GM10248 (cell line): Measurements from ENCODE around the gene MCFD2.

Experiments
- CTCF ChIA-PET: fragments of 300-600 bp; sonication (Branson Sonifier 250); formaldehyde crosslinking; extraction: SDS; loops from one replicate; lab custom pipeline; 2021; ENCODE audit warnings: antibody characterized with exemption; lab: Yijun Ruan, JAX
- POLR2A ChIA-PET: fragments of 350-650 bp; sonication (Branson Sonifier 250); formaldehyde crosslinking; extraction: SDS; loops from one replicate; lab custom pipeline; 2020; ENCODE audit warnings: antibody characterized with exemption; lab: Yijun Ruan, JAX
- DNase-seq: peaks from one replicate; pipeline ENCODE4 v3.0.0; 2012; ENCODE audit errors: extremely low spot score
- TF ChIP-seq, protein P1 (sequence below): IDR thresholded peaks from 2 replicates; pipeline ENCODE4 v1.5.1; 2012; ENCODE audit warnings: mild to moderate bottlenecking, low read depth; ENCODE audit errors: extremely low read depth, missing control alignments, control extremely low read depth

The MCFD2 gene

DNA sequence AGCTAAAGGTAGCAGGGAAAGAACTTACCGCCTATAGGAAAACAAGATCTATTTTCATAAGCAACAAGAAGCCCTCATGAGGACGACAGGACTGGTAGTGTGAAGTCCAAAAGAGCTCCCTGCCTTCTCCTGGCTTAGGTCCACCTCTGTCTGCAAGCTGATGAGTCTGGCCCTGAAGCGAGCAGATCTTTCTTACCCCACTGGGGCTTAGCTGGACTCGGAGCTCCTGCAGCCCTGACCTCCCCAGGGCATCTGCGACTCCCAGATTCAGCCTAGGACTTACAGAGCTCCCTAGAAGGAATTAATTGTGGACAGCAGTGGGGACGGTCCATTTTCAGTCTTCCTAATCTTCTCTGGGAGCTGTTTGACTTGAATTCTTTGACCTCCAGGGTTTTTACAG lies 53.7 kb downstream of the MCFD2 start:
- ChIA-PET CTCF (interaction anchor here (1.1 to 1.8 kb wide), 2 partner anchors 9 to 27 kb away, joined by 3 to 5 read pairs; no protein-coding TSS in a partner anchor), POLR2A (no interaction called here)
- DNase-seq: no peak
- TF ChIP-seq, protein P1, sequence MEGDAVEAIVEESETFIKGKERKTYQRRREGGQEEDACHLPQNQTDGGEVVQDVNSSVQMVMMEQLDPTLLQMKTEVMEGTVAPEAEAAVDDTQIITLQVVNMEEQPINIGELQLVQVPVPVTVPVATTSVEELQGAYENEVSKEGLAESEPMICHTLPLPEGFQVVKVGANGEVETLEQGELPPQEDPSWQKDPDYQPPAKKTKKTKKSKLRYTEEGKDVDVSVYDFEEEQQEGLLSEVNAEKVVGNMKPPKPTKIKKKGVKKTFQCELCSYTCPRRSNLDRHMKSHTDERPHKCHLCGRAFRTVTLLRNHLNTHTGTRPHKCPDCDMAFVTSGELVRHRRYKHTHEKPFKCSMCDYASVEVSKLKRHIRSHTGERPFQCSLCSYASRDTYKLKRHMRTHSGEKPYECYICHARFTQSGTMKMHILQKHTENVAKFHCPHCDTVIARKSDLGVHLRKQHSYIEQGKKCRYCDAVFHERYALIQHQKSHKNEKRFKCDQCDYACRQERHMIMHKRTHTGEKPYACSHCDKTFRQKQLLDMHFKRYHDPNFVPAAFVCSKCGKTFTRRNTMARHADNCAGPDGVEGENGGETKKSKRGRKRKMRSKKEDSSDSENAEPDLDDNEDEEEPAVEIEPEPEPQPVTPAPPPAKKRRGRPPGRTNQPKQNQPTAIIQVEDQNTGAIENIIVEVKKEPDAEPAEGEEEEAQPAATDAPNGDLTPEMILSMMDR: no peak

DNA sequence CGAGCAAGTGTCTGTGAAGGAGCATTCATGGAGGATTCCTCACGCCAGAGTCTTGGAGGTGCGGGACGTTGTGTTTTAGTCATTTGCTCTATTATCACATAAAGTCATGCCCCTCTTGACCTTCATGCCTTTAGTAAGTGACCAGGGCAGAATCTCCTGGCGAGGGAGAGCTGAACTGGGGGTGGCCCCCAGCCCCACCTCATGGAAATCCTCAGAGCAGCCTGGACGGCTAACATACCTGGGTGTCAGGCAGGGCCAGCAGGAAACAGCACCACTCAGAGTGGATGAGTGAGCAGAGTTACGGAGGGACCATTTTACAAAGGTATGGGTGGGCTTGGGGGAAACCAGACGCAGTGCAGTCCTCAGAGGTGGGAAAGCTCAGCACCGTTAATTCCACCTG lies 56.1 kb downstream of the MCFD2 start:
- ChIA-PET CTCF (interaction anchor here (3.1 kb wide), 1 partner anchor 14 kb away, joined by 8 read pairs; no protein-coding TSS in a partner anchor), POLR2A (no interaction called here)

DNA sequence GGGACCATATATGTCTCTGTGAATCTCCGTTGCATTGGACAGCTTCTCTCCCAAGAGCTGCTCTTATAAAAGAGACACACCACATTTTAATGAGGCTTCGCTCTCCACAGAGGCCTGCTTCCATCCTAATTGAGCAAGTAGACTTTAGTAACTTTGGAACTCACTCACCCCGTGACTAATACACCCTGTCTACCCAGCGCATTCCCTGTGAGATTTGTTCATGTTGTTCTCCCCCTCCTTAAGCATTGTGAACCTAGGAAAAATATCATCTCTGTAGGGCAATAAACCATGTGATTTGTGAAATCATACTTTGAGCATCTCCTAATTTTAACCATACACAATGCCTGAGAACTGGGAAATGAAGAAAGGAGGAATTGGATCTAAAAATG lies 56.9 kb downstream of the MCFD2 start:
- TF ChIP-seq, protein P1: no peak
- POLR2A ChIA-PET: no interaction called here
- CTCF ChIA-PET: interaction anchor here (0.9 to 3.1 kb wide), 3 partner anchors 12 to 17 kb away, joined by 3 to 8 read pairs (median 3); no protein-coding TSS in a partner anchor
- no peak for DNase-seq

More for the DNA sequence above, 56.1 kb downstream of the MCFD2 start:
- no peak for DNase-seq
- TF ChIP-seq, protein P1: no peak

DNA sequence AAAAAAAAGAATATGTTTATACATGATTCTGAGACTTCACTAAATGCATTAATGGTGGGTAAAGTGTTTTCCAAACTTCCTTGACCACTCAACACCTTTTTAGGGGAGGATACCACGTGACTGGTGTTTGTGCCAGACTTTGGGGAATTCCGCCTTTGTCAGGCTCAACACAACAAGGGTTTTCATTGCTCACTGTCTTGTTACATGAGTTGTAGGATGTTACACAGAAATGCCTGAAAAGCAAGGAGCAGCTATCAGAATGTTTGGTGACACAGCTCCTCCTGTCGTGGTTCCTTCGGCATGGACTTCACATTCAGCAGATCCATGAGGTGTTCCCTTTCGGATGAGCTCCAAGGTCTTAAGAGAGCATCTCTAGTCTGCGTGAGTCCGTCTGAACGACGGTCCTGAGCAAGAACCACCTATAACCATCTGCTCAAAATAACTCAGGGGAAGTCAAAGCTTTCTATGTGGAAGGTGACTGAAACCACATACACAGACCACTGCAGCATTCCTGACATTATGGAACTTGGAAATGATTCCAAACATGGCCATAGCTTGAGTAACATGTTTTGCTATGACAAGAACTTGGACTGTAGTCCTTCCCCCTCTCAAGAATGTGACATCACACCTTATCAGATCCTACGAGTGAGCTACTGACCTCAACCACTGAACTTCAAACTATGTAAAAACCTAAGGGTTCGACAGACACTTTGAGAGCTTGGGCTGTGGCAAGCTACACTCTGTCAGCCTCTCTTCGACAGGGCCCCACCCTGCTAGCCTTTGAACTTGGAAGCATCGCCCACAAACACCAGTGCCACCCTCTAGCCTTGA lies 57.5 kb downstream of the MCFD2 start:
- CTCF ChIA-PET: interaction anchor here (0.9 to 3.1 kb wide), 3 partner anchors 12 to 16 kb away, joined by 3 to 8 read pairs (median 3); no protein-coding TSS in a partner anchor
- POLR2A ChIA-PET: no interaction called here
- DNase-seq: no peak
- TF ChIP-seq, protein P1: no peak

DNA sequence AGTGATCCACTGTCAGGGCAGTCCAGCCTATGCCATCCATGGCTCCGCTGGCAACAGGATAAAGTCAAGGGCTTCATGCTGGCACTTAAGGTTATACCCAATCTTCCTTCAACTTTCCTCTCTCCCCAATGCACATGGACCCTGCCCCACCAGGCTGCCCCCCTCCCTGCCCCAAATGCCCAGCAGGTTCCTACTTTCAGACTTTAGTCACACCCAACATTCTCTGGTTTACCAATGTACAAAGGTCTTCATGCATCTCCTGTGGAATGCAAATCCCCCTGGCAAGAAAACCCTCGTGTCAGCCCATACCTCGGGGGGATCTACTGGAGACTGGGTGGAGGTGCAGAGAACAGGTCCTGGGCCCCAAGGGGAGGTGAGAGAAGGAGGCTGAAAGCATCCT lies 59.3 kb downstream of the MCFD2 start:
- POLR2A ChIA-PET: no interaction called here
- TF ChIP-seq, protein P1: no peak
- CTCF ChIA-PET: no interaction called here
- no peak for DNase-seq

DNA sequence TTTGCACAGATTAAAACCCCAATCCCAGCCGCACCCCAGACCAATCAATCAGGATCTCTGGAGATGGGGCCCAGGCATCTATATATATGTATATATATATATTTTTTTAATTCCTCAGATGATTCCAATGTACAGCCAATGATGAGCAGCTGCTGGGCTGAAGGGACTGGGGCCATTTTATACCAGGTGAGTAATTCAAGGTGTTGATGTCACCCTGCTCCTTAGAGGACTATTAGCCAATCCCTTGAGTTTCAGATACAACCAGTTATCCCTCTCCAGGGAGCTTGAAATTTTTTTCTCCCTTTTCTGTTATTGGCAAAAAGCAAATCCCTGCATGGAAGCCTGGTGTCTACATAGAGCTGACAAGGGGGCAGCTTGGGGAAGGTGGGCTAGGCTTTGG lies 59.8 kb downstream of the MCFD2 start:
- ChIA-PET POLR2A (no interaction called here), CTCF (no interaction called here)

More for the DNA sequence above, 59.8 kb downstream of the MCFD2 start:
- no peak for DNase-seq
- TF ChIP-seq, protein P1: no peak
